Superior temporal gyrus (tissue), 1 donor: Measurements from ENCODE around the gene ACTL6B.
"Not testable (repeated sequence)": the region's sequence is repeated elsewhere in the genome, so short reads cannot be mapped to it uniquely, and the experiment has no call there.

ENCODE experiments used
- DNase-seq: peaks from one replicate; pipeline ENCODE4 v3.0.0-alpha.2; 2016; ENCODE audit errors: extremely low spot score

The ACTL6B gene

DNA sequence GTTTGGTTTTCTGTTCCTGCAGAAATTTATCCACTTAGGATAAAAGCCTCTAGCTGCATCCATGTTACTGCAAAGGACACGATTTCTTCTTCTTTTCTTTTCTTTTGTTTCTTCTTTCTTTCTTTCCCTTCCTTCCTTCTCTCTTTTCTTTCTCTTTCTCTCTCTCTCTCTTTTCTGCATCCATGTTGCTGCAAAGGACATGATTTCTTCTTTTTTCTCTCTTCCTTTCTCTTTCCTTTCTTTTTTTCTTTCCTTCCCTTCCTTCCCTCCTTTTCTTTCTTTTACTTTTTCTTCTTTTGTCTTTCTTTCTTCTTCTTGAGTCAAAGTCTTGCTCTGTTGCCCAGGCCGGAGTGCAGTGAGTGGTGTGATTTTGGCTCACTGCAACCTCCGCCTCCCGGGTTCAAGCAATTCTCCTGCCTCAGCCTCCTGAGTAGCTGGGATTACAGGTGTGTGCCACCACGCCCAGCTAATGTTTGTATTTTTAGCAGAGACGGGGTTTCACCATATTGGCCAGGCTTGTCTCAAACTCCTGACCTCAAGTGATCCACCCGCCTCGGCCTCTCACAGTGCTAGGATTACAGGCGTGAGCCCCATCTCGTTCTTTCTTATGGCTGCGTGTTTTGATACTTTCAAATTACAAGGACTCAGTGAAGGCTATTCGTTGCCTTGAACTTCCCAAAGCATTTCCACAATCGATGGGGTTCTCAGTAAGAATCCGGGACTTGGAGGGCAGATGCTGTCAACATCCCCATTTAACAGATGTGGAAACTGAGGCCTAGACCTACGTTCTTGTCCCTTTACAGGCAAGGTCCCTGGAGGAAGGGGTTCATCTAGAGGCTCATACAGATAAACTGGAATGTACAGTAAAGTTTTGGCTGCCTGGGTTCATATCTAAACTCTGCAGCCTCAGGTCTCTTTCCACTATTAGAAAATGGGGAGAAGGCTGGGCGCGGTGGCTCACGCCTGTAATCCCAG lies 15.4 kb upstream of the ACTL6B start:
- no peak for DNase-seq

DNA sequence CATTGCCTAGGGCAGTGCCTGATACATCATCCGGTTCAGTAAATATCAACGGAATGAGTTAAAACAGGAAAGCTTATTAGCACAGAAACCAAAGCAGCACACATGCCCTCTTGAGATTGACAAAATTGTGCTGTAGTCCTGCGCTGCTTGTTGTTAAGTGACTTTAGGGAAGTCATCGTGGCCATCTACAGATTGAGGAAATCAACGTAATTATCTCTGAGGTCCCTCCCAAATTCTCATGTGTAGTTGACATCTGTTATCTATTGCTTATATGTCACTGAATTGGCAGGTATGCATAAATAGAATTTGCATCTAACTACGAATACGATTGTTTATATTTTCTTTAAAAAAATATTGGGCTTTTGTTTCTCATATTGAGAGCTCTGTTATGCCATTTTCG lies 13.8 kb upstream of the ACTL6B start:
- no peak for DNase-seq

DNA sequence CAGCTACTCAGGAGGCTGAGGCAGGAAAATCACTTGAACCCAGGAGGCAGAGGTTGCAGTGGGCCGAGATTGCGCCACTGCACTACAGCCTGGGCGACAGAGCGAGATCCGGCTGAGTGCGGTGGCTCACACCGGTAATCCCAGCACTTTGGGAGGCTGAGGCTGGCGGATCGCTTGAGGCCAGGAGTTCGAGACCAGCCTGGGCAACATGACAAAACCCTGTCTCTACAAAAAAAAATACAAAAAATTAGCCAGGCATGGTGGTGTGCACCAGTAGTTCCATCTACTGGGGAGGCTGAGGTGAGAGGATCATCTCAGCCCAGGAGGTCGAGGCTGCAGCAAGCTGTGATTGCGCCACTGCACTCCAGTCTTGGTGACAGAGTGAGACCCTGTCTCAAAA lies 12.9 kb upstream of the ACTL6B start:
- not testable (repeated sequence) for DNase-seq

DNA sequence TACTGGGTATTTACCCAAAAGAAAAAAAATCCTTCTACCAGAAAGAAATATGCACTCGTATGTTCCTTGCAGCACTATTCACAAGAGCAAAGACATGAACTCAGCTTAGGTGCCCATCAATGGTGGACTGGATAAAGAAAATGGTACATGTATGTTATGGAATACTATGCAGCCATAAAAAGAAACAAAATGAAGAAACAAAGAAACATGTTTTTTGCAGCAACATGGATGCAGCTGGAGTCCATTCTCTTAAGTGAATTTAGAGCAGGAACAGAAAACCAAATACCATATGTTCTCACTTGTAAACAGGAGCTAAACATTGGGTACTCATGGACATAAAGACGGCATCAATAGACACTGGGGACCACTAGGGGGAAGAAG lies 11.8 kb upstream of the ACTL6B start:
- no peak for DNase-seq

GRCh38 chr7:100667331-100668068 lies 11.3 kb upstream of the ACTL6B start:
- no peak for DNase-seq

DNA sequence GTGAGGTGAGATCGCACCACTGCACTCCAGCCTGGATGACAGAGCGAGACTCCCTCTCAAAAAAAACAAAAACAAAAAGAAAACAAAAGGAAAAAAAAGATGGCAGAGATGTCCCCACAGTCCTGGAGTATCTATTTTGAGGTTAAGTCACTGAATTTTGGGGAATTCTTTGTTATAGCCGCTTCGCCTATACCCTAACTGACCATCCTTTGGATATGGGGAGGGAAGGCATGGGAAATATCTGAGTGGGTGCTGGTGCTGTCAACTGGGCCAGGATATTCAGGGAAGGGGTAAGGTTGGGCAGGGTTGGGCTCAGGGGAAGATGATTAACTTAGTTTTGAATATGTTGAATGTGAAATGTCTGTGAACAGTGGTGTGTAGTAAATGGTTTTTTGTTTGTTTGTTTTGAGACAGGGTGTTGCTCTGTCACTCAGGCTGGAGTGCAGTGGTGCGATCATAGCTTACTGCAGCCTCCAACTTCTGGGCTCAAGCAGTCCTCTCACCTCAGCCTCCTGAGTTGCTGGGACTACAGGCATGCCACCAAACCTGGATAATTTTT lies 9.0 kb upstream of the ACTL6B start:
- DNase-seq: no peak

- not testable (repeated sequence) for DNase-seq
These were observed 6.0 kb upstream of the ACTL6B start for GRCh38 chr7:100662194-100662776.

- no peak for DNase-seq
These were observed 1.1 kb downstream of the ACTL6B start for GRCh38 chr7:100654908-100655831.

DNA sequence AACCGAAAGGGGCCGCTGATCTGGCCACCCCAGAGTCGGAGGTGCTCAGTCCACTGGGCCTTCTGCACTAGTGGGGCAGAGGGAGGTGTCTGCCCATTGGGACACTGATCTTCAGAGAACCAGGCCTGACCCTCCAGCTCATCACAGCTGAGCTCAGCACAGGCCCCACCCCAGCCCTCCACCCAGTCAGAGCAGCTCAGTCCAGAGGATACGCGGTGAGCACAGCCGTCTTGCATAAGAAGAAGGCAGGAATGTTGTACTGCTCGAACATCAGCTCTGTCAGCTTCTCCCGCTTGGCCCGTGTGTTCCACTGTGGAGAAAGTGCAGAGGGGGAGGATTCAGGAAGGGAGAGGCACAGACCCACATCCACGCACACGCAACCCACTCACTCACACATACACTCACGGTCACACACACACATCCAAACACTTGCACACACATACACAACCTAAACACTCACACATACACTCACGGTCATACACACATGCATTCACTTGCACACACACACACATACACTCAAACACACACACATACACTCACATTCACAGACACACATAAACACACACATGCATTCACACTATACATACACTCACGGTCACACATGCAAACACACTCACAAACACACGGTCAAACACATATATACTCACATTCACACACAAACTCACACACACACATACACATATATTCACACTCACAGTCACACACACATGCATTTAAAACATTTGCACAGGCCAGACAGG lies 6.3 kb downstream of the ACTL6B start:
- no peak for DNase-seq

- no peak for DNase-seq
These were observed 13.7 kb downstream of the ACTL6B start for GRCh38 chr7:100642534-100642907.

DNA sequence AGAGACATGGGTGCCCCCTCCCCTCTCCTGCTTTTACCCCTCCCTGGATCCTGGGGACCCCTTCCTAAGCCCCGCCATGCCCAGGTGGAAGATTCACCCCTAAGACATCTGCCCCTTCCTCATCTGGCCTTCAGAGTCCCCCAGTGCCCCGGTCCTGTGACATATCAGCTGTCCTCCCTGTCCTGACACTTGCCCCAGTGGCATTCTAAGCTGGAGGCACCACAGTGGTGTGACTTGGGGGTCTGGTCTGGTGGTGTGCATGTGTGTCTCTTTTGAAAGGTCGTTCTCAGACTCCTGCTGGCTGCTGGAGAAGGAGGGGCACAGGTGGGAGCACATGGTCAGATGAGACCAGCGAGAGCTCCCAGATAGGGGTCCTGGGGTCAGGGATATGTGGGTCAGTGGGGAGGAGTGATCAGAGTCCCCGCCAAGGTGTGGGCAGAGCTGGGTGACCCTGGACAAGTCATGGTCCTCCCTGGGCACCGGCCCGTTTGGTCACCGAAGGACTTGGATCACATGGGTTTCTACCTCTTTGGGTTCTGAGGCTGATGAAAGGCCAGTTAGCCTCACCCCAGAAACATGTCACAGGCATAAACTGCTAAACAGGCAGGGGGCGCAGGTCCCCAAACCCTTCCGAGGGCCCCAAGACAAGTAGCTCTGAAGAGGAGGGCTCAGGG lies 14.3 kb downstream of the ACTL6B start:
- no peak for DNase-seq

- DNase-seq: no peak
These were observed 14.8 kb downstream of the ACTL6B start, which contains the start of gene TFR2 for GRCh38 chr7:100641463-100641859. Gene TFR2, minus strand, starts transcription at chr7:100641552. Its CDS starts 43 bp downstream, at chr7:100641509.

GRCh38 chr7:100640517-100641440 lies 15.5 kb downstream of the ACTL6B start:
- DNase-seq: no peak

GRCh38 chr7:100639995-100640516 lies 16.2 kb downstream of the ACTL6B start:
- DNase-seq: no peak

DNA sequence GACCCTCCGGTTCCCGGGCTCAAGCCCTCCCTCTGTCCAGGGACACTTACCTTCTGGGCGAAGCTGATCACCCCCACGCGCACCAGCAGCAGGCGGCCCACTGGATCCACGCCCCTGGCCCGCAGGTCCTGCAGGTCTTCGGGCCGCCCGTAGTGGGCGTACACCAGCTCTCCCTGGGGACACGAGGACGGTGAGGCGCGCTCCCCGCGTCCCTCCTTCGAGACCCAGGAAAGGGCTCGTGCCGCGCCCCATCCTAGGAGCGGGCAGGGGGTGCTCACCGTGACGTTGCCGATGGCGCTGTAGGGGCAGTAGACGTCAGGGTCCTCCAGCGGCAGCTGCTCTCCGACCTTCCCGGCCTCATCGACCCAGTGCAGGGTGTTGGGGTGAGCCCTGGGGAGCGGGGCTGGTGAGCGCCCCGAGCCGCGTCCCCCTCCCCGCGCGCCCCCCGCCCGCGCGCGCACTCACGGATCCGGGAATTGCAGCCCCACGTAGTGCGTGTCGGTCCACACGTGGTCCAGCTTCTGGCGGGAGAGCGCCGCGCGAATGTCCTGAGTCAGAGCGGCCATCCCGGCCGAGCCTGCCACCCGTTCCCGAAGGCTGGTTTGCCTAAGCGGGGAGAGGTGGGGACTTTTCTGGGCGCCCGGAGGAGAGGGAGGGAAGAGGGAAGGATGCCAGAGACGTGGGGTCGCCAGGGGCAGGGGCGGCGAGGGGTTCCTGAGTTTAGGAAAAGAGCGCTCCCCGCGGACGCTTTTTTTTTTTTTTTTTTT lies 23.1 kb downstream of the ACTL6B start:
- DNase-seq: no peak

GRCh38 chr7:100630066-100630465 lies 26.2 kb downstream of the ACTL6B start:
- DNase-seq: no peak

GRCh38 chr7:100629117-100629716 lies 27.0 kb downstream of the ACTL6B start:
- DNase-seq: no peak
